GM19025 (cell line): ENCODE measurements around the gene ASGR1.

Experiments used
- ATAC-seq: cut with Tn5 transposase; IDR thresholded peaks from one replicate; pipeline ENCODE4 v1.9.1; 2021; ENCODE audit warnings: mild to moderate bottlenecking, low read depth, moderate library complexity; ENCODE audit not compliant: unreplicated experiment

The ASGR1 gene

GRCh38 chr17:7179317-7180254 is at the start of gene ASGR1:
ASGR1 (minus strand) TSS chr17:7179370; CDS start chr17:7178563, 807 bp downstream.
- ATAC-seq = no peak

GRCh38 chr17:7228920-7229319 is 49.8 kb upstream of the ASGR1 start:
- no peak for ATAC-seq

- ATAC-seq = no peak
These were observed 47.8 kb upstream of the ASGR1 start for GRCh38 chr17:7226721-7227710.

DNA sequence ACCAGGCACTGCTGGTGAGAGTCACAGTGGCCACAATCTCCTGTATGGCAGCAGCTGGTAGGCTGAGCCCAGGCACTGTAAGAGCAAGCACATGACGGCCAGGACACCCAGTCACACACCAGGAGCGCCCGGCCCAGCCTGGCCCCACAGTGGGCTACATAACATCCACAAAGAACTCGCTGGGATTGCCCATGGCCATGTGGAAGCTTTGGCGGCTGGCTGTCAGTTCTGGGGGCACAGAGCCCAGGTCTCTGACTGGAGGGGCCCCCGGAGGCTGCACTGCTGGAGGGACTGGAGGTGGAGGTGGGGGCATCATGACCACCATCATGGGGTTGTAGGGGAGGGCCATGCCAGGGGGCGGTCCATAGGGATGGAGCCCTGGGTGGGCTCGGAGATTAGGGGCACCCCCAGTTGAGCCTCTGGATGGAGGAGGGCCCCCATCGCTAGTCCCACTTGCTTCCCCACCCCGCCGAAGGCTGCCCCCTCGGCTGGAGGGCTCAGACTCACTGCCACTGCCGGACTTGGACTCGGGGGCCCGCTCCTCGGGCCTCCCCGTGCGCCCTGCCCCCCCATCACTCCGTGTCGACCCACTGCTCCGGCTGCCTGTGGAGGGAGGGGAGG is 46.7 kb upstream of the ASGR1 start:
- no peak for ATAC-seq

- ATAC-seq = no peak
These were observed 45.5 kb upstream of the ASGR1 start for GRCh38 chr17:7224661-7225111.

DNA sequence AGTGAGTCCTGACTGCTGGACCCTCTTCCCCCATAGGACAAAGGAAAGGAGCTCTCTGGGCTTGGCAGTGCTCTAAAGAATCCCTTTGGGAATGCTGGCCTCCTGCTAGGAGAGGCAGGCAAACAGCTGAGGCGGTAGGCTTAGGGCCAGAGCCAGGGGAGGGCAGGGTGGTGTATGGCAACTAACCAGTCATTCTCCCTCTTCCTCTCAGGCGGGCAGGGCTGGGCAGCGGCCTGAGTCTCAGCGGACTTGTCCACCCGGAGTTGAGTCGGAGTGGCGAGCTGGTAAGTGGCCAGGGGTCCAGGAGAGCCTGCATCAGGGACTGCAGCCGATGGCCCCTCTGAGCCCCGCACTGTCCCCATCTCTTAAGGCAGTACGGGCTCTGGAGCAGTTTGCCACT is 44.9 kb upstream of the ASGR1 start:
- ATAC-seq = no peak

GRCh38 chr17:7223375-7223774 is 44.2 kb upstream of the ASGR1 start:
- no peak for ATAC-seq

- ATAC-seq = no peak
These were observed 43.8 kb upstream of the ASGR1 start for GRCh38 chr17:7222972-7223292.

DNA sequence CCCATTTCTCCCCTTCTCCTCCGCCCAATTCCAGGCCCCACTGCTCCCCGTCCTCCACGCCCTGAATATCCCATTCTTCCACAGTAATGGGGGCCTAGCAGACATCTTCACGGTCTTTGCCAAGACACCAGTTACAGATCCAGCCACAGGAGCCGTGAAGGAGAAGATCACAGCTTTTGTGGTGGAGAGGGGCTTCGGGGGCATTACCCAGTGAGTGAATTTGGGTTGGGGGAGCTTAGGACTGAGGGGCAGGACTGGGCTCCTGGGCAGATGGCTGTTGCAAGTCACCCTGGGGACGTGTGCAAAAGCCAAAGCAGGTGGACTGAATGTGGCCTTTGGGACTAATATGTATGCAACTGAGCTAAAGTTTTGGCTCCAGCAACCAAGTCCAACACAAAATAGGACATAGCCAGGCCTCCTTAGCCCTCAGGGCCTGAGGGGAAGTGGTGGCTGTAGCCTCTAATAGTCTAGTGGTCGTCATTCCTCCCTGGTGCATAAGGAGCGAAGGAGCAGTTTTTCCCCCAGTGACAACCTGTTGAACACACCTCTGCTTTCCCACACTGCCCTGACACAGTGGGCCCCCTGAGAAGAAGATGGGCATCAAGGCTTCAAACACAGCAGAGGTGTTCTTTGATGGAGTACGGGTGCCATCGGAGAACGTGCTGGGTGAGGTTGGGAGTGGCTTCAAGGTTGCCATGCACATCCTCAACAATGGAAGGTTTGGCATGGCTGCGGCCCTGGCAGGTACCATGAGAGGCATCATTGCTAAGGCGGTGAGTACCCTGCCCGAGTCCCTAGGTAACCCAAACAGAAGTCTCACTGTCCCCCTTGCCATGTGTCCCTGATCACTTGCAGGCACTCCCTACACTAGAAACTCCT is 43.2 kb upstream of the ASGR1 start:
- ATAC-seq = no peak

GRCh38 chr17:7221278-7222092 is 42.3 kb upstream of the ASGR1 start:
- ATAC-seq = no peak

DNA sequence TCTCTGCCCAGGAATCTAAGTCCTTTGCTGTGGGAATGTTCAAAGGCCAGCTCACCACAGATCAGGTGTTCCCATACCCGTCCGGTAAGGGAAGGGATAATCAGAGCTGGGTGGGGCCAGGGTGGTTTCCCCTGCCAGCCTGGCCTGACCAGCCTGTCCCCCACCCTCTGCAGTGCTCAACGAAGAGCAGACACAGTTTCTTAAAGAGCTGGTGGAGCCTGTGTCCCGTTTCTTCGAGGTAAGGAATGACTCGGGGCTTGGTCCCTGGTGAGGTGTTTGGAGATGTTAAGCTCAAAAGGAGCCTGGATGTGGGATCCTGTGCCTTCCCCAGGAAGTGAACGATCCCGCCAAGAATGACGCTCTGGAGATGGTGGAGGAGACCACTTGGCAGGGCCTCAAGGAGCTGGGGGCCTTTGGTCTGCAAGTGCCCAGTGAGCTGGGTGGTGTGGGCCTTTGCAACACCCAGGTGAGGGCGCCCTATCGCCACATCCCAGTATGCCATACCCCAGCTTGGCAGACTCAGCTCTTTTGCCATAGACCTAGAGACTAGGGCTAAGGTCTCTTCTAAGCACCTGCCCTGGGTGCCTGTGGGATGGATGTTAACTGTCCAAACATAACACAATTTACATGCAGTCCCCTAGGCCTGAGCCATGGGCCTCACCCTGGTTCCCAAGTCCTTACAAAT is 41.6 kb upstream of the ASGR1 start:
- ATAC-seq = no peak

- ATAC-seq = peak; percentile 61
These were observed 40.8 kb upstream of the ASGR1 start, which contains the start of the genes ACADVL and DLG4 for GRCh38 chr17:7219812-7220592. ACADVL (plus strand) TSS chr17:7219938; CDS start chr17:7219985, 47 bp downstream. DLG4 (minus strand) TSS chr17:7219836.

DNA sequence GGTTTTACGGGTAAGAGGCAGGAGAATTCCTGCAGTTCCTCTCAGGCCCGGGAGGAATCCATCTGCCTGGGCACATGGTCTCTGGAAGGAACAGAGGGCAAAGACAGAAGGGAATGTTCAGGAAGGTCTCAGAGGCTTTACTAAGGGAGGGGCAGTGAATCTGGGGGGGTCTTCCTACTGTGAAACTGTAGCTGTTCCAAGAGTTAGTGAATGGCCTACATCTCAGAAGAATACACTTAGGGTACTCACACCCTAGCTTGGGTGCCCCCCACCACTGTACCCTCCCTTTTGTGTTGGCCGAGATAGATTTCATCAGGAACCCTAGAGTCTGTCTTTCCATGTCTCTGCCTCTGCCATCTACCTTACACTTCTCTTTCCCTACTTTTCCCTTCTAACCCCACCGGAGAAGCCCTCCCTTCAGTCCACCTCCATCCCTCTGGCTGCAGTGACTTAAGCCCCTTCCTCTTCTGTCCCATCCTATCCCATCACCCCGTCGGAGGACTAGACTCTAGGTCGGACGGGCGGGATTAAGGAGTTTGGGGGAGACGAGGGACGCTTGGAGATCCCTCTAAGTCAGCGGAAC is 40.1 kb upstream of the ASGR1 start:
- no peak for ATAC-seq

GRCh38 chr17:7218758-7219157 is 39.6 kb upstream of the ASGR1 start:
- ATAC-seq = no peak

GRCh38 chr17:7218166-7218565 is 39.0 kb upstream of the ASGR1 start:
- no peak for ATAC-seq

- no peak for ATAC-seq
These were observed 38.2 kb upstream of the ASGR1 start for GRCh38 chr17:7217113-7217987.
